ENCODE data around the gene ARHGEF9.

GRCh38 chrX:63818156-63818555 is 33.1 kb upstream of the ARHGEF9 start:
- TF ChIP-seq, protein P1, sequence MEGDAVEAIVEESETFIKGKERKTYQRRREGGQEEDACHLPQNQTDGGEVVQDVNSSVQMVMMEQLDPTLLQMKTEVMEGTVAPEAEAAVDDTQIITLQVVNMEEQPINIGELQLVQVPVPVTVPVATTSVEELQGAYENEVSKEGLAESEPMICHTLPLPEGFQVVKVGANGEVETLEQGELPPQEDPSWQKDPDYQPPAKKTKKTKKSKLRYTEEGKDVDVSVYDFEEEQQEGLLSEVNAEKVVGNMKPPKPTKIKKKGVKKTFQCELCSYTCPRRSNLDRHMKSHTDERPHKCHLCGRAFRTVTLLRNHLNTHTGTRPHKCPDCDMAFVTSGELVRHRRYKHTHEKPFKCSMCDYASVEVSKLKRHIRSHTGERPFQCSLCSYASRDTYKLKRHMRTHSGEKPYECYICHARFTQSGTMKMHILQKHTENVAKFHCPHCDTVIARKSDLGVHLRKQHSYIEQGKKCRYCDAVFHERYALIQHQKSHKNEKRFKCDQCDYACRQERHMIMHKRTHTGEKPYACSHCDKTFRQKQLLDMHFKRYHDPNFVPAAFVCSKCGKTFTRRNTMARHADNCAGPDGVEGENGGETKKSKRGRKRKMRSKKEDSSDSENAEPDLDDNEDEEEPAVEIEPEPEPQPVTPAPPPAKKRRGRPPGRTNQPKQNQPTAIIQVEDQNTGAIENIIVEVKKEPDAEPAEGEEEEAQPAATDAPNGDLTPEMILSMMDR (IDR thresholded peaks at IDR 0.05; ENCODE audit: poor library complexity, severe bottlenecking), result no peak
- TF ChIP-seq EZH2 (IDR thresholded peaks at IDR 0.05; ENCODE audit: borderline replicate concordance, insufficient read depth, low read length, poor library complexity, severe bottlenecking), result no peak
- no peak for TF ChIP-seq EP300 (conservative IDR thresholded peaks at IDR 0.05; ENCODE audit: poor library complexity, severe bottlenecking)
- no peak for TF ChIP-seq POLR2AphosphoS5 (IDR thresholded peaks at IDR 0.05)
- TF ChIP-seq REST (IDR thresholded peaks at IDR 0.05; ENCODE audit: borderline replicate concordance), result no peak
- TF ChIP-seq TAF1 (IDR thresholded peaks at IDR 0.05; ENCODE audit: low read depth), result no peak
- no peak for TF ChIP-seq RAD21 (conservative IDR thresholded peaks at IDR 0.05)
- no peak for TF ChIP-seq SMC3 (conservative IDR thresholded peaks at IDR 0.05; ENCODE audit: poor library complexity)
- TF ChIP-seq MXI1 (conservative IDR thresholded peaks at IDR 0.05; ENCODE audit: poor library complexity, severe bottlenecking), result no peak

Data from neural cell (in vitro differentiated cells).